HEK293T (cell line): ENCODE measurements around the gene LGI2.
A peak's percentile ranks its signal among the peaks of the same experiment; 100 is the strongest.
"Not testable (repeated sequence)": the region's sequence is repeated elsewhere in the genome, so short reads cannot be mapped to it uniquely, and the experiment has no call there.

ENCODE experiments used
- CTCF ChIA-PET: fragments of 350-600 bp; formaldehyde crosslinking; extraction: SDS; loops from one replicate; lab custom pipeline; 2021; ENCODE audit warnings: antibody characterized with exemption, inconsistent platforms; lab: Yijun Ruan, JAX
- POLR2A ChIA-PET: fragments of 350-600 bp; formaldehyde crosslinking; extraction: SDS; loops from one replicate; lab custom pipeline; 2020; ENCODE audit warnings: antibody characterized with exemption, inconsistent platforms; lab: Yijun Ruan, JAX
- DNase-seq: peaks from one replicate; pipeline ENCODE4 v3.0.0; 2012; ENCODE audit warnings: mixed read lengths; ENCODE audit errors: extremely low spot score
- ARNT ChIP-seq: fragments of 450-650 bp; IDR thresholded peaks from 2 replicates; pipeline ENCODE4 v1.6.1; 2017; ENCODE audit warnings: mild to moderate bottlenecking
- BHLHE40 ChIP-seq: fragments of 450-650 bp; IDR thresholded peaks from 2 replicates; pipeline ENCODE4 v1.6.1; 2016; ENCODE audit warnings: mild to moderate bottlenecking, moderate library complexity, borderline replicate concordance
- CTBP1 ChIP-seq: fragments of 450-650 bp; IDR thresholded peaks from 2 replicates; pipeline ENCODE4 v1.6.1; 2016; ENCODE audit warnings: borderline replicate concordance
- ELF4 ChIP-seq: fragments of 450-650 bp; IDR thresholded peaks from 2 replicates; pipeline ENCODE4 v1.6.1; 2017; ENCODE audit warnings: antibody characterized with exemption
- FOXA1 ChIP-seq: fragments of 450-650 bp; IDR thresholded peaks from 2 replicates; pipeline ENCODE4 v1.6.1; 2016; ENCODE audit warnings: mild to moderate bottlenecking
- FOXK2 ChIP-seq: fragments of 450-650 bp; IDR thresholded peaks from 2 replicates; pipeline ENCODE4 v1.6.1; 2016; ENCODE audit warnings: mild to moderate bottlenecking
- FOXM1 ChIP-seq: fragments of 450-650 bp; IDR thresholded peaks from 2 replicates; pipeline ENCODE4 v1.6.1; 2017; ENCODE audit warnings: mild to moderate bottlenecking, borderline replicate concordance
- HDGF ChIP-seq: fragments of 450-650 bp; IDR thresholded peaks from 2 replicates; pipeline ENCODE4 v1.6.1; 2017; ENCODE audit warnings: antibody characterized with exemption, borderline replicate concordance
- L3MBTL2 ChIP-seq: fragments of 450-650 bp; conservative IDR thresholded peaks from 2 replicates; pipeline ENCODE4 v1.6.1; 2016; ENCODE audit warnings: mild to moderate bottlenecking
- LEF1 ChIP-seq: fragments of 450-650 bp; IDR thresholded peaks from 2 replicates; pipeline ENCODE4 v1.6.1; 2017; ENCODE audit warnings: mild to moderate bottlenecking, borderline replicate concordance
- NFRKB ChIP-seq: fragments of 450-650 bp; IDR thresholded peaks from 2 replicates; pipeline ENCODE4 v1.6.1; 2016; ENCODE audit warnings: mild to moderate bottlenecking, moderate library complexity
- SP1 ChIP-seq: fragments of 450-650 bp; IDR thresholded peaks from 2 replicates; pipeline ENCODE4 v1.6.1; 2017
- SUZ12 ChIP-seq: fragments of 450-650 bp; IDR thresholded peaks from 2 replicates; pipeline ENCODE4 v1.6.1; 2016; ENCODE audit warnings: mild to moderate bottlenecking
- TARDBP ChIP-seq: fragments of 450-650 bp; IDR thresholded peaks from 2 replicates; pipeline ENCODE4 v1.6.1; 2016
- ZNF384 ChIP-seq: fragments of 450-650 bp; IDR thresholded peaks from 2 replicates; pipeline ENCODE4 v1.6.1; 2016
- TF ChIP-seq, protein P1 (sequence below): fragments of 450-650 bp; IDR thresholded peaks from 2 replicates; pipeline ENCODE4 v1.6.1; 2016

Gene LGI2

DNA sequence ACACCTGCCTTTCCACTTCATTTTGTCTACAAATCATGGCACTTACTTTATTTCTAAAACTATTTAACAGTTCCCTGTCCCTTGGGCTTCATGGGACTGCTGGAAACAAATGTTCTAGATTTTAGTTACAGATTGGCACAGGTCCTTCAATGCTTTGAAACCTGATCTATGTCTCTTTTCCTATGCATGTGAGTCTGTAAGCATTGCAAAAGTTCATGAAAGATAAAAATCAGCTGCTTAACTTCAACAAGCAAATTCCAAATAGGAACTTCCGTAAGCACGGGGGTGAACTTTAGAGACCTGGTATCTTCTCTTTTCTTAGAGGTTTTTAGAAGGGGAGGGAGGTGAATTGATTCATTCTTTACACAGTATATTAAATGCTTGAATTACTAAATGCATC lies 9.5 kb downstream of the LGI2 start:
- POLR2A ChIA-PET: no interaction called here
- TF ChIP-seq ELF4: no peak
- TF ChIP-seq HDGF: no peak
- no peak for TF ChIP-seq ZNF384
- TF ChIP-seq FOXM1: no peak
- TF ChIP-seq, protein P1, sequence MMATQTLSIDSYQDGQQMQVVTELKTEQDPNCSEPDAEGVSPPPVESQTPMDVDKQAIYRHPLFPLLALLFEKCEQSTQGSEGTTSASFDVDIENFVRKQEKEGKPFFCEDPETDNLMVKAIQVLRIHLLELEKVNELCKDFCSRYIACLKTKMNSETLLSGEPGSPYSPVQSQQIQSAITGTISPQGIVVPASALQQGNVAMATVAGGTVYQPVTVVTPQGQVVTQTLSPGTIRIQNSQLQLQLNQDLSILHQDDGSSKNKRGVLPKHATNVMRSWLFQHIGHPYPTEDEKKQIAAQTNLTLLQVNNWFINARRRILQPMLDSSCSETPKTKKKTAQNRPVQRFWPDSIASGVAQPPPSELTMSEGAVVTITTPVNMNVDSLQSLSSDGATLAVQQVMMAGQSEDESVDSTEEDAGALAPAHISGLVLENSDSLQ: no peak
- TF ChIP-seq SP1: no peak
- CTCF ChIA-PET: interaction anchor here (0.7 kb wide), 1 partner anchor 25 kb away, joined by 5 read pairs; no protein-coding TSS in a partner anchor
- no peak for DNase-seq

DNA sequence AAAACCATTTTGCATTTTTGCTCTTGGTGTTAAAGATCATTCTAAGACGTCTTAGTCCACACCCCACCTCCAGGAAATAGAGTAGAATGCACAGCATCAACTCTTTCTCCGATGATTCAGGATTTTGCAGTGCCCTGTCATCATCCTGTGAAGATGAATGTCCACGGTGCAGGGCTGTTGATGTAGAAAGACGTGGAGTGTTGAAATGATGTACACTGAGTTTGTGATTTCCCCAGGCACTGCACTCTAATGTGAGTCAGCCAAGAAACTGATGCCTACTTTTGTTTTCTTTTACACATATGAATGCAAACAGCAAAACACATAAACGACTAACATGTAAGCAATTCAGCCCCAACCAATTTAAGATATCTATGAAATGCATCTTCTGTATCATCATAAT lies 10.5 kb downstream of the LGI2 start:
- TF ChIP-seq SP1 (no peak), CTBP1 (no peak), FOXM1 (no peak), FOXK2 (no peak), L3MBTL2 (no peak), HDGF (no peak), ELF4 (no peak), FOXA1 (no peak), SUZ12 (no peak), LEF1 (no peak), NFRKB (no peak), ARNT (no peak), BHLHE40 (no peak), TARDBP (no peak), ZNF384 (no peak)
- TF ChIP-seq, protein P1: no peak
- CTCF ChIA-PET: no interaction called here
- no peak for DNase-seq
- POLR2A ChIA-PET: no interaction called here

DNA sequence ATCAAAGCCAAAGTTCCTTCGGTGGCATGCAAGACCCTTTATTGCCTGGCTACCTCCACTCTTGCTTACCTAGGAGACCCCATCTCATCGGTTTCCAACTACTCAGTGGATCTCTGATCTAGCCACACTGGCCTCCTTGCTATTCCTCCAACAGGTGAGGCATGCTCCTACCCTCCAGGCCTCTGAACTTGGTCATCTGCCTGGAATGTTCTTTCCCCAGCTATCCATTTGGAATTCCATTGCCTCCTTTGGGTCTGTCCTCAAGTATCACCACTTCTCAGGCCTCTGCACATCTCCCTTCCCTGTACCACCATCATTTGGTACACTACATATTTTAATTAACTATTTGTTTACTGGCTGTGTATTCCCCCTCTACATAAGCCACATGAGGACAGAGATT lies 11.2 kb downstream of the LGI2 start:
- ChIA-PET POLR2A (no interaction called here), CTCF (no interaction called here)
- DNase-seq: no peak
- TF ChIP-seq FOXM1: no peak
- no peak for TF ChIP-seq BHLHE40
- no peak for TF ChIP-seq FOXK2
- no peak for TF ChIP-seq ZNF384
- TF ChIP-seq, protein P1: no peak

DNA sequence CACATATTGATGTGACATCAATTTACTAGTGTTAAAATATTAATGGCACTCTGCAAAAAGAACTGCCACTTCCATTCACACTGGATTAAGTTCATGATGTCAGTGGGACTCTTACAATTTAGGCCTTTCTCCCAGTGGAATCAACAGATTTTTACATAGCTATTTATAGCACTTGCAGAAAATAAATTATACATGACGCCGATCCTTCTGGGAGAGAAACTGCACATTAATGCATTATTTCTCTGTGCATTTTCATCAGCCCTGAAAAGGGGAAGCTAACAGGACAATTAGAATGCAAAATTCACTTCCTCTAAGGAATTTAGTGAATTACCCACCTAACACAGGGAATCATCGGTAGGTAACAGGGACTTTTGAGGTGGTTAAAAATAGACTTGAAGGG lies 15.7 kb downstream of the LGI2 start:
- ChIA-PET POLR2A (no interaction called here), CTCF (no interaction called here)
- TF ChIP-seq BHLHE40 (no peak), FOXK2 (no peak), SUZ12 (no peak), NFRKB (no peak), ELF4 (no peak), FOXM1 (no peak), FOXA1 (no peak), CTBP1 (no peak), LEF1 (no peak), SP1 (no peak), L3MBTL2 (no peak)
- TF ChIP-seq, protein P1: no peak
- DNase-seq: no peak

DNA sequence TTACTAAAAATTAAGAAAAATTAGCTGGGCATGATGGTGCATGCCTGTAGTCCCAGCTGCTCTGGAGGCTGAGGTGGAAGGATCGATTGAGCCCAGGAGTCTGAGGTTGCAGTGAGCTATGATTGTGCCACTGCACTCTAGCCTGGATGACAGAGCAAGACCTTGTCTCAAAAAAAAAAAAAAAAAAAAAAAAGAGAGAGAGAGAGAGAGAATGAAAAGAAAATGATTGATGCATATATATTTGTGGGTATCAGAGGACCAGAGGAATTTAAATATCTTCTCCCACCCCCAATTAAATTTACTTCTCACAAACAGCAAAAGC lies 16.1 kb downstream of the LGI2 start:
- POLR2A ChIA-PET: not testable (repeated sequence)

DNA sequence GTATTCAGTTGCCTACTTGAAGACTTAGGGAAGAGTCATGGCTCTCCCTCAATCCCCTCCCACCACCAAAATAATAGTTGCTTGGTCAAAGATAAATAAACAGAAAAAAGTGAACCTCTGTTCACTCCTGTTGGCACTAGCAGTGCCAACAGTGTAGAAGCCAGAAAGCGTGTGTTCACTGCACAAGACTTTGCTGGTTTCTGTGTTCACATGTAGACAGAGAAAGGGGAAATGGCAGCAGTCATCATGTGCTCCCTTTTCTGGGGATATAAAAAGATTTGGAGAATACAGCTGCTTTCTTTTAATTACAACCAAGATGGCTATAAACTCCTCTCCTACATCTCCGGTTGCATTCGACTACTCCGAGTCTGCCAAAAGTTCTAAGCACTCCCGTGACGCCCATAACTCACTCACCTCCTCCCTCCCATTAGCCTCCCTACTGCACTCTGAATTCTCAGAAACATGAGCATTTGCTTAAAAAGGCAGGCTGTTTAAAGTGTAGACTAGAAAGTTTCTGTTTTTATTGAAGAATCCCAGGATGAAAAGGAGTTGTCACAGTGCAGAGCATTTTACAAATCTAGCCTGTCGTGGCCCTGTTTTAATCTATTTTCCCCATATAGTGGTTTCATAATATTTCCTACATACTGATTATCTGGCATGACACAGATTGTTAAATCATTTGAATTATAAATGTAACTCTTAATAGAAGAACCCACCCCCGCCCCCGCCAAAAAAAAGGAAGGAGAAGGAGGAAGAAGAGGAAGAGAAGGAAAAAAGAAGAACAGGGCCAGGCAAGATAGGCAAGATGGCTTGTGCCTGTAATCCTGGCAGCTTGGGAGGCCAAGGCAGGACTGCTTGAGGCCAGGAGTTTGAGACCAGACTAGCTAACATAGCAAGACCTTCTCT lies 16.7 kb downstream of the LGI2 start:
- ChIA-PET CTCF (no interaction called here), POLR2A (no interaction called here)
- peak; percentile 16 for DNase-seq
- TF ChIP-seq, protein P1: peak; percentile 35; the same call in 1 of the 2 replicates
- no peak for TF ChIP-seq NFRKB

More for the DNA sequence above, 16.1 kb downstream of the LGI2 start:
- CTCF ChIA-PET, DNase-seq: not testable (repeated sequence)
